WTC11 (cell line): ENCODE data around the gene TMEM52.

Experiments used
- ATF2 ChIP-seq: sonication (generic); formaldehyde crosslinking; IDR thresholded peaks from 2 replicates; pipeline ENCODE4 v1.8.1; 2022; ENCODE audit warnings: low read depth, missing genetic modification reagents, borderline replicate concordance
- CTCF ChIP-seq: fragments of 200-600 bp; IDR thresholded peaks from 2 replicates; pipeline ENCODE4 v1.8.0; 2022; ENCODE audit warnings: antibody characterized with exemption
- NR2C2 ChIP-seq: sonication (generic); formaldehyde crosslinking; IDR thresholded peaks from 2 replicates; pipeline ENCODE4 v1.8.0; 2022; ENCODE audit warnings: mild to moderate bottlenecking, missing genetic modification reagents
- TEAD4 ChIP-seq: sonication (generic); formaldehyde crosslinking; IDR thresholded peaks from 2 replicates; pipeline ENCODE4 v1.8.0; 2022; ENCODE audit warnings: mild to moderate bottlenecking, missing genetic modification reagents

- TF ChIP-seq ATF2, result peak; percentile 43; the same call in 1 of the 2 replicates
- TF ChIP-seq CTCF, result no peak
- TF ChIP-seq NR2C2 (CRISPR knock-in tag), result no peak
- TF ChIP-seq TEAD4 (CRISPR knock-in tag), result no peak
These were observed 10.8 kb upstream of the TMEM52 start for GRCh38 chr1:1929639-1930545.
